Natural killer cell (primary cell): ENCODE measurements around the gene SZRD1. TPM values are rescaled to one million over a fixed set of nuclear protein-coding genes. Genes with fewer than 3 reads are reported as not detected.
"Not testable (repeated sequence)": the region's sequence is repeated elsewhere in the genome, so short reads cannot be mapped to it uniquely, and the experiment has no call there.

Source experiments
- ATAC-seq, 3 donors: fragments of 150-1000 bp in 2 of 3; fragments of 200-7000 bp in 1 of 3; cut with Tn5 transposase; 1 replicate in 1 of 3; 2 replicates in 2 of 3; pipeline ENCODE4 v1.10.0; 2021; ENCODE audit warnings: mild to moderate bottlenecking in 2 of 3, moderate library complexity in 2 of 3
- DNase-seq, 2 donors: peaks; one replicate each; pipeline versions ENCODE4 v3.0.0 to v3.0.0-alpha.2; 2013 to 2021; ENCODE audit warnings: mixed read lengths in 1 of 2
- H3K27ac ChIP-seq: one replicate; pipeline ENCODE4 v1.5.1; 2013; ENCODE audit warnings: mild to moderate bottlenecking, low read length
- H3K27me3 ChIP-seq: one replicate; pipeline ENCODE4 v1.6.1; 2013; ENCODE audit warnings: low read length; ENCODE audit not compliant: control insufficient read depth, insufficient read depth
- H3K36me3 ChIP-seq: one replicate; pipeline ENCODE4 v1.6.1; 2013; ENCODE audit warnings: low read length; ENCODE audit not compliant: control insufficient read depth, insufficient read depth
- H3K4me1 ChIP-seq: one replicate; pipeline ENCODE4 v1.6.1; 2013; ENCODE audit warnings: low read length; ENCODE audit not compliant: control insufficient read depth, insufficient read depth
- H3K4me3 ChIP-seq: one replicate; pipeline ENCODE4 v1.5.1; 2013; ENCODE audit warnings: low read length
- H3K9me3 ChIP-seq: one replicate; pipeline ENCODE4 v1.6.1; 2013; ENCODE audit warnings: low read length; ENCODE audit not compliant: control insufficient read depth, insufficient read depth
- H3K27ac Mint-ChIP-seq, 2 donors: one replicate each; pipeline ENCODE4 v1.8.0; 2022; ENCODE audit warnings: mild to moderate bottlenecking in 2 of 2, mixed read lengths in 2 of 2, moderate library complexity in 1 of 2
- H3K27me3 Mint-ChIP-seq, 2 donors: one replicate each; pipeline ENCODE4 v1.8.0; 2022; ENCODE audit warnings: low read depth in 2 of 2, mixed read lengths in 2 of 2
- H3K36me3 Mint-ChIP-seq: one replicate; pipeline ENCODE4 v1.8.0; 2022; ENCODE audit warnings: mixed read lengths
- H3K4me1 Mint-ChIP-seq, 2 donors: one replicate each; pipeline ENCODE4 v1.8.0; 2022; ENCODE audit warnings: mixed read lengths in 2 of 2
- H3K4me3 Mint-ChIP-seq: one replicate; pipeline ENCODE4 v1.8.0; 2022; ENCODE audit warnings: mild to moderate bottlenecking, moderate library complexity, mixed read lengths
- H3K9me3 Mint-ChIP-seq, 2 donors: one replicate each; pipeline ENCODE4 v1.8.0; 2022; ENCODE audit warnings: mixed read lengths in 2 of 2
- WGBS: methylation state at CpG from one replicate; pipeline ENCODE4 v1.1.7; 2013; ENCODE audit warnings: missing lambda C conversion rate; ENCODE audit not compliant: insufficient coverage; 5-methylcytosine and 5-hydroxymethylcytosine counted together
- intact Hi-C: fragments of 100-400 bp; cut with micrococcal nuclease; formaldehyde crosslinking; loops from one replicate; pipeline ENCODE4 v1.14.2; 2022
- total RNA-seq, 4 donors: library from RNA; stranded (reverse); fragments of 120-200 nt in 1 of 4; gene quantifications; one replicate each; pipeline versions ENCODE4 v1.2.3 to v1.2.4, GENCODE V29; 2013 to 2022
- TF ChIP-seq, protein P1 (sequence below): fragments of 200-600 bp; IDR thresholded peaks from one replicate; pipeline ENCODE4 v1.8.0; 2022; ENCODE audit warnings: antibody characterized with exemption

The SZRD1 gene
- total RNA-seq, 3 donors from 2014 or later (not counting 1 experiment from before 2014, with no cell fraction given), result 170 to 187 (median 177) TPM

- H3K36me3 Mint-ChIP-seq, result no peaks in the 10 kb centered on the region
- H3K9me3 Mint-ChIP-seq, result no peaks in the 10 kb centered on the region
- H3K27me3 Mint-ChIP-seq, result no peaks in the 10 kb centered on the region
- H3K4me1 ChIP-seq, result peaks cover 11% of the 10 kb centered on the region
- TF ChIP-seq, protein P1, sequence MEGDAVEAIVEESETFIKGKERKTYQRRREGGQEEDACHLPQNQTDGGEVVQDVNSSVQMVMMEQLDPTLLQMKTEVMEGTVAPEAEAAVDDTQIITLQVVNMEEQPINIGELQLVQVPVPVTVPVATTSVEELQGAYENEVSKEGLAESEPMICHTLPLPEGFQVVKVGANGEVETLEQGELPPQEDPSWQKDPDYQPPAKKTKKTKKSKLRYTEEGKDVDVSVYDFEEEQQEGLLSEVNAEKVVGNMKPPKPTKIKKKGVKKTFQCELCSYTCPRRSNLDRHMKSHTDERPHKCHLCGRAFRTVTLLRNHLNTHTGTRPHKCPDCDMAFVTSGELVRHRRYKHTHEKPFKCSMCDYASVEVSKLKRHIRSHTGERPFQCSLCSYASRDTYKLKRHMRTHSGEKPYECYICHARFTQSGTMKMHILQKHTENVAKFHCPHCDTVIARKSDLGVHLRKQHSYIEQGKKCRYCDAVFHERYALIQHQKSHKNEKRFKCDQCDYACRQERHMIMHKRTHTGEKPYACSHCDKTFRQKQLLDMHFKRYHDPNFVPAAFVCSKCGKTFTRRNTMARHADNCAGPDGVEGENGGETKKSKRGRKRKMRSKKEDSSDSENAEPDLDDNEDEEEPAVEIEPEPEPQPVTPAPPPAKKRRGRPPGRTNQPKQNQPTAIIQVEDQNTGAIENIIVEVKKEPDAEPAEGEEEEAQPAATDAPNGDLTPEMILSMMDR, result no peak
- H3K36me3 ChIP-seq, result no peaks in the 10 kb centered on the region
- H3K27ac ChIP-seq, result no peak overlapping the region
- WGBS, result 90% methylated on average over 1 of the region's 3 CpGs
- H3K4me1 Mint-ChIP-seq, result peaks cover 9 to 16% of the 10 kb centered on the region in 2 donors
- intact Hi-C loops, result no loop called here
- ATAC-seq, result no peak
- no peak overlapping the region for H3K4me3 ChIP-seq
- DNase-seq, result no peak
- no peaks in the 10 kb centered on the region for H3K9me3 ChIP-seq
- no peaks in the 10 kb centered on the region for H3K27me3 ChIP-seq
- H3K27ac Mint-ChIP-seq, result no peak overlapping the region
- no peak overlapping the region for H3K4me3 Mint-ChIP-seq
These were observed 10.2 kb upstream of the SZRD1 start for GRCh38 chr1:16356867-16357266.

GRCh38 chr1:16365146-16365498, 1.9 kb upstream of the SZRD1 start:
- not testable (repeated sequence) for H3K4me3 Mint-ChIP-seq, DNase-seq, H3K27ac Mint-ChIP-seq, H3K27me3 Mint-ChIP-seq, ATAC-seq, H3K36me3 Mint-ChIP-seq, H3K9me3 Mint-ChIP-seq, H3K9me3 ChIP-seq, H3K4me1 ChIP-seq, H3K36me3 ChIP-seq, H3K27ac ChIP-seq, H3K4me3 ChIP-seq, H3K27me3 ChIP-seq
- intact Hi-C loops, result loop anchor here (5.0 to 10.0 kb wide), 2 partner anchors 530 to 532 kb away; partner anchors contain the start of gene RNU1-2
- WGBS, result 71% methylated on average over 2 of the region's 3 CpGs
- peaks cover 18% of the 10 kb centered on the region in 2 donors for H3K4me1 Mint-ChIP-seq

- no peaks in the 10 kb centered on the region for H3K27me3 ChIP-seq
- H3K4me1 ChIP-seq, result peaks cover 16% of the 10 kb centered on the region
- TF ChIP-seq, protein P1, result no peak
- H3K4me1 Mint-ChIP-seq, result peaks cover 28 to 29% of the 10 kb centered on the region in 2 donors
- no peaks in the 10 kb centered on the region for H3K9me3 Mint-ChIP-seq
- no peaks in the 10 kb centered on the region for H3K9me3 ChIP-seq
- DNase-seq (peak; percentile 85 to 92), ATAC-seq (peak; percentile 66 to 84 (median 70))
- WGBS, result 0% methylated on average over 47 of the region's 47 CpGs
- peak overlapping the region; percentile 96 for H3K4me3 Mint-ChIP-seq
- H3K27ac ChIP-seq, result peak overlapping the region; percentile 98
- no peaks in the 10 kb centered on the region for H3K27me3 Mint-ChIP-seq
- H3K36me3 Mint-ChIP-seq, result no peaks in the 10 kb centered on the region
- H3K4me3 ChIP-seq, result peak overlapping the region; percentile 90
- no peaks in the 10 kb centered on the region for H3K36me3 ChIP-seq
- intact Hi-C loops, result loop anchor here (1.0 to 10.0 kb wide), 5 partner anchors 15 to 533 kb away; partner anchors contain the start of genes FBXO42, NECAP2 and RNU1-2
- H3K27ac Mint-ChIP-seq, result peak overlapping the region; percentile 98 to 99
These were observed 371 bp downstream of the SZRD1 start for GRCh38 chr1:16367258-16367967.

GRCh38 chr1:16367968-16368890, 1.2 kb downstream of the SZRD1 start:
- no peaks in the 10 kb centered on the region for H3K36me3 Mint-ChIP-seq
- Histone ChIP-seq H3K9me3 (no peaks in the 10 kb centered on the region), H3K36me3 (no peaks in the 10 kb centered on the region), H3K27me3 (no peaks in the 10 kb centered on the region), H3K27ac (peak overlapping the region; percentile 98), H3K4me3 (peak overlapping the region; percentile 90), H3K4me1 (peaks cover 22% of the 10 kb centered on the region)
- TF ChIP-seq, protein P1, result no peak
- DNase-seq (peak in 1 of 2 donors; percentile 49), ATAC-seq (no peak)
- no peaks in the 10 kb centered on the region for H3K9me3 Mint-ChIP-seq
- intact Hi-C loops, result loop anchor here (1.0 to 10.0 kb wide), 5 partner anchors 16 to 533 kb away; partner anchors contain the start of genes FBXO42, NECAP2 and RNU1-2
- peak overlapping the region; percentile 96 for H3K4me3 Mint-ChIP-seq
- H3K4me1 Mint-ChIP-seq, result peaks cover 35 to 37% of the 10 kb centered on the region in 2 donors
- no peaks in the 10 kb centered on the region for H3K27me3 Mint-ChIP-seq
- 4% methylated on average over 24 of the region's 24 CpGs for WGBS
- H3K27ac Mint-ChIP-seq, result peak overlapping the region; percentile 98 to 99
